ENCODE data around the gene CCR5.
A peak's percentile ranks its signal among the peaks of the same experiment; 100 is the strongest.

Gene CCR5

GRCh38 chr3:46409739-46410489, 39.2 kb downstream of the CCR5 start:
- peak; percentile 16 for DNase-seq

GRCh38 chr3:46410669-46411068, 39.9 kb downstream of the CCR5 start:
- peak; percentile 9 for DNase-seq

GRCh38 chr3:46411271-46411670, 40.5 kb downstream of the CCR5 start:
- no peak for DNase-seq

- no peak for DNase-seq
Measured at GRCh38 chr3:46412786-46413298, 42.1 kb downstream of the CCR5 start.

GRCh38 chr3:46413951-46414350, 43.2 kb downstream of the CCR5 start:
- DNase-seq = peak; percentile 45

- no peak for DNase-seq
Measured at GRCh38 chr3:46414739-46415138, 44.0 kb downstream of the CCR5 start.

GRCh38 chr3:46416125-46416810, 45.5 kb downstream of the CCR5 start:
- DNase-seq = peak; percentile 46

- DNase-seq = no peak
Measured at GRCh38 chr3:46416811-46417510, 46.2 kb downstream of the CCR5 start.

- no peak for DNase-seq
Measured at GRCh38 chr3:46417841-46418611, 47.3 kb downstream of the CCR5 start.

- no peak for DNase-seq
Measured at GRCh38 chr3:46419816-46420215, 49.1 kb downstream of the CCR5 start.

- DNase-seq = no peak
Measured at GRCh38 chr3:46420931-46421330, 50.2 kb downstream of the CCR5 start.

- DNase-seq = no peak
Measured at GRCh38 chr3:46422617-46423016, 51.9 kb downstream of the CCR5 start.

GRCh38 chr3:46423588-46423987, 52.8 kb downstream of the CCR5 start:
- peak; percentile 35 for DNase-seq
